ENCODE data around the gene IMMT.
"Not testable (repeated sequence)": the region's sequence is repeated elsewhere in the genome, so short reads cannot be mapped to it uniquely, and the experiment has no call there.

IMMT gene

DNA sequence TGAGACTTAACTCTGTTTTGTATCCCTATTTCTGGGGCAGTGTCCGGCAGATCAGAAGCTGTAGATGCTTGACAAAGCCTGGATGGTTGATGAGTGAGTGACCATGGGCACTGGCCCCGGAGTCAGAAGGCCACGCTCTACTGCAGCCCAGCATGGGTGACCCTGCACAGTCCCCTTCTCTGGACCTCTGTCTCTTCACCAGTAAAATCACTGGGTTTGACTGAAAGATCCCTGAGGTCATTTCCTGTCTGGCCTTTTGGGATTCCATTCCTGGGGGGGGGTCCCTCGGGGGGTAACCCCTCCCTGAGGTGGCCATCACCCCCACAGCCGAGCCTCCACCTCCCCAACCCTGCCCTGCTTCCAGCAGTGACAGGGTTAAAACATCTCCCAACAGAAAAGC lies 35.7 kb upstream of the IMMT start:
- Histone ChIP-seq H3K27me3 (peaks cover 22 to 60% (median 37%) of the 10 kb centered on the region in 11 experiments), H3K4me2 (no peak overlapping the region), H3K9ac (no peak overlapping the region), H4K20me1 (peaks cover 0 to 17% (median 0%) of the 10 kb centered on the region in 11 experiments; a peak in 8 of 22 replicates), H3K36me3 (no peaks in the 10 kb centered on the region), H3K4me1 (peaks cover 15 to 34% (median 17%) of the 10 kb centered on the region in 10 experiments), H3K4me3 (no peak overlapping the region), H3K9me3 (replicated peaks in 1 of 11) (no peaks in the 10 kb centered on the region), H3K27ac (no peak overlapping the region)
- TF ChIP-seq Cebpa-rat (IDR thresholded peaks at IDR 0.05): no peak

DNA sequence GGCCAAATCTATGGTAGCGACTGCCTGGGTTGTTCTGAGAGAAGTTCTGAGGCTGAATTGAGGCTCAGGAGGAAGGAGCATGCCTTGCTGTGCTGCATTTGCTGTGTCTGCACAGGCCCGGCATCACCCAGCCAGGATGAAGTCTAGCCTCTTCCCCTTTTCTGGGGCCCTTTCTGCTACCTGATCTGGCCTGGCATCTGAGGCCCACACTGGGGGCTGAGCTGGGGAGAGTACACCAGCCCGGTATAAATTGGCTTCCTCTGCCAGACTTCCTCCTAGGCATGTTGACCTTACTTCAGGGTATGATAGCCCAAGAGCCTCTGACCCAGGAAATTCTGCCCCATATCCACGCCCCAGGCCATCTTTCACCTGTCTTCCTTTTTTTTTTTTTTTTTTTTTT lies 34.0 kb upstream of the IMMT start:
- no peak overlapping the region for H3K9ac ChIP-seq
- peak overlapping the region in 4 of 11 experiments; percentile 28 to 57 (median 46); a peak in 7 of 22 replicates for H3K4me2 ChIP-seq
- H3K4me1 ChIP-seq: peaks cover 32 to 52% (median 34%) of the 10 kb centered on the region in 10 experiments
- H3K27me3 ChIP-seq: peaks cover 8 to 42% (median 20%) of the 10 kb centered on the region in 11 experiments
- H3K27ac ChIP-seq: no peak overlapping the region
- H3K4me3 ChIP-seq: no peak overlapping the region
- H3K9me3 ChIP-seq (replicated peaks in 1 of 11): no peaks in the 10 kb centered on the region
- H4K20me1 ChIP-seq: peaks cover 0 to 17% (median 0%) of the 10 kb centered on the region in 11 experiments; a peak in 8 of 22 replicates
- TF ChIP-seq Cebpa-rat (IDR thresholded peaks at IDR 0.05): no peak
- H3K36me3 ChIP-seq: no peaks in the 10 kb centered on the region

DNA sequence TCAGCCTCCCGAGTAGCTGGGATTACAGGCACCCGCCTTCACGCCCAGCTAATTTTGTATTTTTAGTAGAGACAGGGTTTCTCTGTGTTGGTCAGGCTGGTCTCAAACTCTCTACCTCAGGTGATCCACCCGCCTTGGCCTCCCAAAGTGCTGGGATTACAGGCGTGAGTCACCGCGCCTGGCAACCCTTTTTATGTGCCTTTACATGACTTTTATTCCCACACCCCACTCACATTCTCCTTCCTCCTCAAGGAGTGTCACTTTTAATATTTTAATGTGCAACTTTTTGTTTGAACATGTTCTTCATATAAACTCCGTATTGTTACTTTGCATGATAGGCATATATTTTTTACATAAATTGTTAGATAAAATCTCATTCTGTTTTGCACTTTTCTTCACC lies 33.3 kb upstream of the IMMT start:
- Histone ChIP-seq H3K27me3 (peaks cover 2 to 36% (median 14%) of the 10 kb centered on the region in 11 experiments), H3K4me1 (peaks cover 37 to 58% (median 40%) of the 10 kb centered on the region in 10 experiments), H4K20me1 (peaks cover 0 to 17% (median 0%) of the 10 kb centered on the region in 11 experiments; a peak in 7 of 22 replicates), H3K4me2 (peak overlapping the region in 3 of 11 experiments; percentile 41 to 57 (median 51); a peak in 6 of 22 replicates)
- H3K9me3 ChIP-seq (replicated peaks in 1 of 11); H3K36me3 ChIP-seq; H3K9ac ChIP-seq; H3K27ac ChIP-seq; H3K4me3 ChIP-seq: not testable (repeated sequence)

DNA sequence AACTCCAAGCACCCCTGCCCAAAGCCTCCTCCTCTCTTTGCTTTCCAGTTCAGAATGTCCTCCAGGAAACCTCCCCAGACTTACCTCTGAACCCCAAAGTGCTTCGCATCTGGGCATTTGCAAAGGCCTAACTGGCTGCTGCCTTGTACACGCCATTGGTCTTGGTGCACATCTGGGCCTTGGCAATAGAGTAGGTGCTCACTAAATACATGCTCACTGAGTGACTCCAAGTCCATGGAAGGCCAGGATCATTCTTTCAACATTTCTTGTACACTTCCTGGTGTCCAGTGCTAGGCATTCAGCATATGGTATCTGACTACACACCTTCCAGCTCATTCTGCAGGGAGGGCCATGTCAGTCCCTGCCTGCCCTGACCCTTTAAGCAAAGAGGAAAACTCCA lies 32.4 kb upstream of the IMMT start:
- H3K4me1 ChIP-seq: peaks cover 37 to 67% (median 43%) of the 10 kb centered on the region in 10 experiments
- H3K27ac ChIP-seq: no peak overlapping the region
- H3K4me3 ChIP-seq: no peak overlapping the region
- peaks cover 0 to 27% (median 6%) of the 10 kb centered on the region in 11 experiments; a peak in 15 of 22 replicates for H3K27me3 ChIP-seq
- no peaks in the 10 kb centered on the region for H3K36me3 ChIP-seq
- peaks cover 0 to 10% (median 0%) of the 10 kb centered on the region in 11 experiments; a peak in 7 of 22 replicates for H4K20me1 ChIP-seq
- no peaks in the 10 kb centered on the region for H3K9me3 ChIP-seq (replicated peaks in 1 of 11)
- H3K9ac ChIP-seq: no peak overlapping the region
- TF ChIP-seq Cebpa-rat (IDR thresholded peaks at IDR 0.05): no peak
- peak overlapping the region in 7 of 11 experiments; percentile 73 to 91 (median 86); a peak in 11 of 22 replicates for H3K4me2 ChIP-seq

DNA sequence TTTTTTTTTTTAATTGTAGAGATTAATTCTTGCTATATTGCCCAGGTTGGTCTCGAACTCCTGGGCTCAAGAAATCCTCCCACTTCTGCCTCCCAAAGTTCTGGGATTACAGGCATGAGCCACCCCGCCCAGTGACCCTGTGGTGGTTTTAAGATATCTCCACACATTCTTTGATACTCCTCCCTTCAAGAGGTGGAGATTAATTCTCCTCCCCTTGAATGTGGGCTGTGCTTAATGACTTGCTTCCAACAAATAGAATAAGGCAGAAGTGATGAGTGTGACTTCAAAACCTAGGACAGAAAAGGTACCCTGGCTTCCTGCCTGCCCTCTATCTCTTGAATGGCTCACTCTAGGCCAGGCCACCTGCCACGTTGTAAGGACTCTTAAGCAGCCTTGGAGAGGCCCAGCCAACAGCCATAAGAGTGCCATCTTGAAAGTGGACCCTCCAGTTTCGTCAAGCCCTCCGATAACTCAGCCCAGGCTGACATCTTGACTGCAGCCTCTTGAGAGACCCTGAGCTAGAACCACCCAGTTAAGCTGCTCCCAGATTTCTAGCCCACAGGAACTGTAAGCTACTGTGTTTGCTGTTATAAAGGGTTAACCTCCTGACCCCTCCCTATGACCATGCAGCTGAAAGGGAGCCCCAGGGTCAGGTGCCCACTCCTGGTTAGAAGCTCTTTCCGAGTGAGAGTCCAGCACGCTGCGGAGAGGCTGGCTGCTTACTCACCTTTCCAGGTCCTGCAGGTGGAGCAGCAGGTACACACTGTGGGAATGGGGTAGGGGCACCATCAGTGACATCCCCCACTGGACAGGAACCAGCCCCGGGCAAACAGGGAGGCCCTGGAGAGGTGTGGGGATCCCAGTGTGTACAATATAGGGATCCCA lies 31.6 kb upstream of the IMMT start:
- H3K4me3 ChIP-seq: peak overlapping the region in 1 of 10 experiments; percentile 42; a peak in 1 of 20 replicates
- no peak for TF ChIP-seq Cebpa-rat (IDR thresholded peaks at IDR 0.05)
- peak overlapping the region; percentile 73 to 91 (median 86) for H3K4me2 ChIP-seq
- H3K27ac ChIP-seq: peak overlapping the region in 3 of 11 experiments; percentile 3 to 80 (median 74); a peak in 3 of 22 replicates
- peaks cover 0 to 2% (median 0%) of the 10 kb centered on the region in 11 experiments; a peak in 2 of 22 replicates for H4K20me1 ChIP-seq
- H3K9ac ChIP-seq: peak overlapping the region in 1 of 11 experiments; percentile 8; a peak in 1 of 22 replicates
- no peaks in the 10 kb centered on the region for H3K36me3 ChIP-seq
- H3K27me3 ChIP-seq: peaks cover 0 to 19% (median 0%) of the 10 kb centered on the region in 11 experiments; a peak in 7 of 22 replicates
- H3K4me1 ChIP-seq: peaks cover 37 to 67% (median 43%) of the 10 kb centered on the region in 10 experiments
- H3K9me3 ChIP-seq (replicated peaks in 1 of 11): no peaks in the 10 kb centered on the region

DNA sequence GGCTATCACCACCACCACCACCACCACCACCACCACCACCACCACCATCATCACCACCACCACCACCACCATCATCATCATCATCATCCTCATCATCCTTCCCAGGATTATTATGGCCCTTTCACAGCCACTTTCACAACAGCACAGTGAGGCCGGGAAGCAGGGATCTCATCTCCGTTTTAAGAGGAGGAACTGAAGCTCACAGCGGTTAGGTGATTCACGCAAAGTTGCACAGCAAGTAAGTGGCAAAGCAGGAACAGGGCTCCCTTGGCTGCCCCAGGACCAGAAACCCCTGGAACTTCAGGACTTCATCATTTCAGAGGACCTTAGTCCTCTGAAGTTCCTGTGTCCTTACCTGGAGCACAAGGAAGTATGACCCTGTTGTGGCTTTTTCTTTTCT lies 30.8 kb upstream of the IMMT start:
- no peak for TF ChIP-seq Cebpa-rat (IDR thresholded peaks at IDR 0.05)
- H3K4me2 ChIP-seq: peak overlapping the region; percentile 73 to 91 (median 86)

DNA sequence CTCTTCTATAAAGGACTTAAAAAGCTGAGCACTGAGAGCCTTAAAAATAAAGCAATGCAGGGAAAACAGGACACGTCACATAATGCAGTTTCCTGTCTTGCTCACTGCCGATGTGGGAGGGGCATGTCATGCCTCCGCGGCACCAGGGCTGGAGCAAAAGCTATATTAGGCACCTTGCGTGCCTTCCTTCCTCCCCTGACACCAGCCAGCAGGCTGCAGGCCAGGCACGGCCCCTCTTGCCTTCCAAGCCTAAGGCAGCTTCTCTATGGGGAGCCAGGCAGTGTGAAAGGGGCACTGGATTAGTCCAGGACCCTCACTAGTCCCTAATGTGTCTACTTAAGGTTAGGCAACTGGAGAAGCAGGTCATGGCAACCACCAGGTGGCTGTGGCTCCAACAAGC lies 30.3 kb upstream of the IMMT start:
- Histone ChIP-seq H3K4me3 (peak overlapping the region in 4 of 10 experiments; percentile 1 to 45 (median 24); a peak in 5 of 20 replicates), H3K9ac (peak overlapping the region in 7 of 11 experiments; percentile 0 to 63 (median 48); a peak in 7 of 22 replicates), H3K27ac (peak overlapping the region in 10 of 11 experiments; percentile 49 to 80 (median 58); a peak in 20 of 22 replicates), H4K20me1 (no peaks in the 10 kb centered on the region; a peak in 1 of 22 replicates), H3K4me1 (peaks cover 38 to 67% (median 47%) of the 10 kb centered on the region in 10 experiments), H3K4me2 (peak overlapping the region; percentile 73 to 91 (median 86)), H3K36me3 (no peaks in the 10 kb centered on the region), H3K9me3 (replicated peaks in 1 of 11) (no peaks in the 10 kb centered on the region), H3K27me3 (peaks cover 0 to 8% (median 0%) of the 10 kb centered on the region in 11 experiments; a peak in 3 of 22 replicates)
- no peak for TF ChIP-seq Cebpa-rat (IDR thresholded peaks at IDR 0.05)

More for the DNA sequence above, 30.8 kb upstream of the IMMT start:
- H4K20me1 ChIP-seq: no peaks in the 10 kb centered on the region; a peak in 2 of 22 replicates
- H3K27me3 ChIP-seq: peaks cover 0 to 13% (median 0%) of the 10 kb centered on the region in 11 experiments; a peak in 4 of 22 replicates
- peaks cover 38 to 67% (median 45%) of the 10 kb centered on the region in 10 experiments for H3K4me1 ChIP-seq
- no peaks in the 10 kb centered on the region for H3K36me3 ChIP-seq
- H3K9ac ChIP-seq: peak overlapping the region in 2 of 11 experiments; percentile 60 to 63; a peak in 4 of 22 replicates
- H3K27ac ChIP-seq: peak overlapping the region in 6 of 11 experiments; percentile 53 to 80 (median 69); a peak in 11 of 22 replicates
- H3K9me3 ChIP-seq (replicated peaks in 1 of 11): no peaks in the 10 kb centered on the region
- H3K4me3 ChIP-seq: peak overlapping the region in 2 of 10 experiments; percentile 45; a peak in 2 of 20 replicates

DNA sequence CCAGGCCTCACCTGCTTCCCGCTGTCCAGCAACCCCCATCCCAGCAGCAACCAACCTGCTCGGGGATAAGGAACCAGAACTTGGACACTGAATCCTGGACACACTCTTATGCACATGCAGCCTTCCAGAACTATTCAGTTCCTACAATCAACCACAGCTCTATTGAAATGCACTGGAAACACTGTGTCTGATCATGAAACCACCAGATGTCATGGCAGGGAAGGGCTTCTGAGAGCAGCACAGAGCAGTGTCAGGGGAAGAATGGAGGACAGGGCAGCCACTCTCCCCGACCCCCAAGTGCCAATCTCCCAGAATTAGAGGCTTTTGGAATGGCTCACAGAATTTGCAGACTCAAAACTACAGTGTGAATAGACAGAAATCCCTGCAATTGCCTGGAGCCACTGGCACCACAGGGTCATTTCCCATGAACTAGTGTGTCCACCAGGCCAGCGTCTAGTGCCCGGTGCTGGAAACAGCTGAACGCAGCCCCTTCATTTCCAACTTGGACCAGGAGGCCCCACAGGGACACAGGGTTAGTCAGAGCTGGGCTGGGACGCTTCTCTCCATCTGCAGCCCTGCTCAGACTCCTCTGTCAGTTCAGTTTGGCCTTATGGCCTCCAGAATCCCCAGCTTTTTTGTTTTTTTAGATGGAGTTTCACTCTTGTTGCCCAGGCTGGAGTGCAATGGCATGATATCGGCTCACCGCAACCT lies 29.5 kb upstream of the IMMT start:
- H3K4me1 ChIP-seq: peaks cover 38 to 67% (median 47%) of the 10 kb centered on the region in 10 experiments
- H3K27me3 ChIP-seq: peaks cover 0 to under 1% (median 0%) of the 10 kb centered on the region in 11 experiments; a peak in 2 of 22 replicates
- H3K4me2 ChIP-seq: peak overlapping the region; percentile 73 to 91 (median 86)
- peak overlapping the region in 2 of 10 experiments; percentile 3 to 45; a peak in 1 of 20 replicates for H3K4me3 ChIP-seq
- H4K20me1 ChIP-seq: no peaks in the 10 kb centered on the region; a peak in 1 of 22 replicates
- H3K9ac ChIP-seq: peak overlapping the region in 7 of 11 experiments; percentile 0 to 63 (median 48); a peak in 10 of 22 replicates
- H3K27ac ChIP-seq: peak overlapping the region in 10 of 11 experiments; percentile 49 to 80 (median 58); a peak in 20 of 22 replicates
- H3K36me3 ChIP-seq: no peaks in the 10 kb centered on the region
- no peak for TF ChIP-seq Cebpa-rat (IDR thresholded peaks at IDR 0.05)
- no peaks in the 10 kb centered on the region for H3K9me3 ChIP-seq (replicated peaks in 1 of 11)
